ENCODE data around the gene BRIX1. TPM values are rescaled to one million over a fixed set of nuclear protein-coding genes. Genes with fewer than 3 reads are reported as not detected.

BRIX1 gene, protein sequence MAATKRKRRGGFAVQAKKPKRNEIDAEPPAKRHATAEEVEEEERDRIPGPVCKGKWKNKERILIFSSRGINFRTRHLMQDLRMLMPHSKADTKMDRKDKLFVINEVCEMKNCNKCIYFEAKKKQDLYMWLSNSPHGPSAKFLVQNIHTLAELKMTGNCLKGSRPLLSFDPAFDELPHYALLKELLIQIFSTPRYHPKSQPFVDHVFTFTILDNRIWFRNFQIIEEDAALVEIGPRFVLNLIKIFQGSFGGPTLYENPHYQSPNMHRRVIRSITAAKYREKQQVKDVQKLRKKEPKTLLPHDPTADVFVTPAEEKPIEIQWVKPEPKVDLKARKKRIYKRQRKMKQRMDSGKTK
- total RNA-seq: 27.3 TPM

DNA sequence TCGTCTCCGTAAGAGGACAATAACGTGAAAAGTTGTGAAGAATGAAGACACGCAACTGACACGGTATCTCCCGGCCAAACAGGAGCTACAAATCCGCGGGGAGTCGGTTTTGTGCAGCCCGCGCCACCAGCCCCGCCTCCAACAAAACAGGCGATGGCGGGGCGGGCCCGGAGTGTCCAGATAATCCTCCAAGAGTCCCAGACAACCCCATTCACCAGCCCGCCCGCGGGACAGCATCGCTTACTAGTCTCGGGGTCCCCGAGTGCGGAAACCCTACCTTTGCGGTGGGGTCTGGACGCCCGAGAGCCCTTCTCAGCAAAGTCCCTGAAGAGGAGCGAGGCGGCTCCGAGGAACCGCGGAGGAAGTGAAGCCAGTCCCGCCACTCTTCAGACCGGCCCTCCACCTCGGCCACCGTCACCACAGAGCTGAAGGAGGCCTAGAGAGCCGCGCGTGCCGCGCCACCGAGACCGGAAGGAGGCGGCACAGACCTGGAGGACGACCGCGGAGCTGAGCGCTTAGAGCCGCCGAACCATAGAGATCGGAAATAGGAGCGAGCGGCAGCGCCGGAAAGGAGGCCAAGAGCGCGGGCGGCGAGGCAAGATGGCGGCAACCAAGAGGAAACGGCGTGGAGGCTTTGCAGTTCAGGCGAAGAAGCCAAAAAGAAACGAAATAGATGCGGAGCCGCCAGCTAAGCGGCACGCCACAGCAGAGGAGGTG is at the start of gene BRIX1, which contains the start of gene RAD1:
Gene BRIX1, plus strand, starts transcription at position 573 of the 717 bp plus-strand sequence. Its CDS starts 28 bp downstream, at position 601.
Gene RAD1, minus strand, starts transcription at position 366 of the 717 bp plus-strand sequence. CDS start 612 bp downstream, outside the sequence.

GRCh38 chr5:34929134-34929719 is 13.7 kb downstream of the BRIX1 start, which contains the start of gene DNAJC21:
Gene DNAJC21 (plus strand): TSS chr5:34929559. CDS start chr5:34929820, 261 bp downstream.

Other genes with a start within 250 kb of the BRIX1 start
- 2.9 TPM for gene TTC23L, start 76.5 kb upstream of the BRIX1 start, total RNA-seq
- 33.5 TPM for gene RAD1, start 207 bp upstream of the BRIX1 start, total RNA-seq
- gene DNAJC21, start 13.8 kb downstream of the BRIX1 start, total RNA-seq: 44.5 TPM
- gene AGXT2, start 132.2 kb downstream of the BRIX1 start, total RNA-seq: not detected

Data from camera-type eye (tissue), 1 donor.